H4 (cell line): ENCODE data around the gene MBOAT1. TPM values are rescaled to one million over a fixed set of nuclear protein-coding genes. Genes with fewer than 3 reads are reported as not detected.
"Not testable (repeated sequence)": the region's sequence is repeated elsewhere in the genome, so short reads cannot be mapped to it uniquely, and the experiment has no call there.

Experiments used
- DNase-seq: peaks from one replicate; pipeline ENCODE4 v3.0.0-alpha.2; 2015; ENCODE audit warnings: low spot score
- total RNA-seq: library from RNA; depleted of rRNA; stranded (reverse); fragments of >200 nt; shearing (Covaris generic); gene quantifications from 2 replicates; pipeline ENCODE4 v1.2.3, GENCODE V29; 2014; rRNA removed

The MBOAT1 gene, protein sequence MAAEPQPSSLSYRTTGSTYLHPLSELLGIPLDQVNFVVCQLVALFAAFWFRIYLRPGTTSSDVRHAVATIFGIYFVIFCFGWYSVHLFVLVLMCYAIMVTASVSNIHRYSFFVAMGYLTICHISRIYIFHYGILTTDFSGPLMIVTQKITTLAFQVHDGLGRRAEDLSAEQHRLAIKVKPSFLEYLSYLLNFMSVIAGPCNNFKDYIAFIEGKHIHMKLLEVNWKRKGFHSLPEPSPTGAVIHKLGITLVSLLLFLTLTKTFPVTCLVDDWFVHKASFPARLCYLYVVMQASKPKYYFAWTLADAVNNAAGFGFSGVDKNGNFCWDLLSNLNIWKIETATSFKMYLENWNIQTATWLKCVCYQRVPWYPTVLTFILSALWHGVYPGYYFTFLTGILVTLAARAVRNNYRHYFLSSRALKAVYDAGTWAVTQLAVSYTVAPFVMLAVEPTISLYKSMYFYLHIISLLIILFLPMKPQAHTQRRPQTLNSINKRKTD
- 12.3 and 13.0 TPM in 2 replicates for total RNA-seq

DNA sequence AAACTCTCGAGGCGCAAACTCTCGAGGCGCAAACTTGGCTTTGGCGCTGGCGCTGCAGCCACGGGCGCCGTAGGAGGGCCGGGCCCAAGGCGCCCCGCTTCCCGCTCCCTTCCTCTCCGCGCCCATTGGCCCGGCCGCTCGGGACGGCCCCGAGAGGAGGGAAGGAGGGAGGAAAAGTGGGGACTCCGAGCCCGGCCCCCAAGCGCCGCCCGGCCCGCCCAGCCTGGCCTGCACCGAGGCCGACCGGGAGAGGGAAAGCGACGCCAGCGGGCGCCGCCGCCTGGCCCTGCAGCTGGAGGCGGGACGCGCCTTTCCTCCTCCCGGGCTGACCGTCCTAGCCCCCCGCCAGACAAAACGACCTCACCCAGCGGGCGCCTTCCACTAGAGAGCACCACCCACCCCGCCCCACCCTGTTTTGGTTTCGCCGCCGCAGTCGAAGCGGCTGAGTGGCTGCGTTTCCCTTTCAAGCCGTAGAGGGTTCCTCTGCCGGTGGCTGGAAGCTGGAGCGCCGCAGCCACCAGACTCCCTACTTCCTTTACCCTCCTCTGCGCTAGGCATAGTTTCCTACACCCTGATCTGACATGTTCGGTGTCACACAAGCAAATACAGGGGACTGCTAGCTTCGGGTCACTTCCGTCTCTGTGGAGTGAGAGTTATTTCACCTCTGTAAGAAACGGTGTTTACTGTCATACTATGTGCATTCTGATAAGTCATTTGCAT lies at the start of gene MBOAT1:
Gene MBOAT1 (minus strand): TSS at position 78 of the 720 bp plus-strand sequence. CDS start 235 bp downstream, outside the sequence.
- peak; percentile 82 for DNase-seq

GRCh38 chr6:20261685-20262084 lies 49.4 kb upstream of the MBOAT1 start:
- no peak for DNase-seq

GRCh38 chr6:20260360-20260759 lies 48.1 kb upstream of the MBOAT1 start:
- DNase-seq, result no peak

DNA sequence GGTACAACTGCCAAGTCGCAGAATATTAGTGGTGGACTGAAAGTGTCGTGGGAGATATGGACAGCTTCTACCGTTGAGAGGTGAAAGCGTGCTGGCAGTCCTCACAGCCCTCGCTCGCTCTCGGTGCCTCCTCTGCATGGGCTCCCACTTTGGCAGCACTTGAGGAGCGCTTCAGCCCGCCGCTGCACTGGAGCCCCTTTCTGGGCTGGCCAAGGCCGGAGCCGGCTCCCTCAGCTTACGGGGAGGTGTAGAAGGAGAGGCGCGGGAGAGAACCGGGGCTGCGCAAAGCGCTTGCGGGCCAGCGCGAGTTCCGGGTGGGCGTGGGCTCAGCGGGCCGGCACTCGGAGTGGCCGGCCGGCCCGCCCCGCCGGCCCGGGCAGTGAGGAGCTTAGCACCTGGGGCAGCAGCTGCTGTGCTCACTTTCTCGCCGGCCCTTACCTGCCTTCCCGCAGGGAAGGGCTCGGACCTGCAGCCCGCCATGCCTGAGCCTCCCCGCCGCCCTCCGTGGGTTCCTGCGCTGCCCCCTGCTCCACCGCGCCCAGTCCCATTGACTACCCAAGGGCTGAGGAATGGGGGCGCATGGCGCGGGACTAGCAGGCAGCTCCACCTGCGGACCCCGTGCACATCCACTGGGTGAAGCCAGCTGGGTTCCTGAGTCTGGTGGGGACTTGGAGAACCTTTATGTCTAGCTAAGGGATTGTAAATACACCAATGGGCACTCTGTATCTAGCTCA lies 47.2 kb upstream of the MBOAT1 start:
- no peak for DNase-seq

- DNase-seq, result no peak
These were observed 43.2 kb upstream of the MBOAT1 start for GRCh38 chr6:20255428-20255827.

GRCh38 chr6:20254295-20254694 lies 42.0 kb upstream of the MBOAT1 start:
- DNase-seq, result no peak

DNA sequence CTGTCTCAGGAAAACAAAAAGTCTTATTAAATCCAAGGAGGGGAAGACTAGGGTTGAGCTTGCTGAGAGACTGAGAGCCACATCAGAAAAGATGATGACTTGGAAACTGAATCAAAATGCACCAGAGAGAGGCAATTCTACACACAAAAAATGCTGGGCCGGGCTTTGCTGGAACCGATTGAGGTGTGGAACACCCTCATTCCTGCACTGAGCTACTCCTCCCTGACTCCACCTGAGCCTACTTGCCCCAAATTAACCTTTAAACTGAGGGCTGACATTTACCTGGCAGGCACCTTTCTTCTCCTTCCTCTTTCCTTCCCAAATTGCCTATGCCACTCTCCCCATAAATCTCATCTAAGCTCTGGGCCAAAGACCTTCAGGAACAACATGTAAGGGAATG lies 40.8 kb upstream of the MBOAT1 start:
- DNase-seq, result no peak

- DNase-seq, result no peak
These were observed 40.0 kb upstream of the MBOAT1 start for GRCh38 chr6:20252311-20252710.

DNA sequence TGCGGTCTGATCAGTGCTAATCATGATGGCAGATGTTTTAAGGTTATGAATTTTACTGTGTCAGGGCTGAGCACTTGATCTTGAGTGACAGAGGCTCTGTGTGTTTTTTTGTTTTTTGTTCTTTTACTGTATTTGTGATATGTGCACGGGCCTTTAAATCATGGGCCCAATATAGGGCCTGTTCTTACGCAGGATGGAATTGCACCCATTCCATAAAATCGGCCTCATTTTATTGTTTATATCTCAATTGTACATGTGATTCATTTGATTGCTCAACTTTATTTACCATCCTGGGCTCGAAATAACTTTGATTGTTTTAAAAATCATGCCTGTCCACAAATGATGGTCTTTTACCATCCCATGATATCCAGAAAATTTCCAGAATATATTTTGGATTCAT lies 39.3 kb upstream of the MBOAT1 start:
- DNase-seq, result no peak

DNA sequence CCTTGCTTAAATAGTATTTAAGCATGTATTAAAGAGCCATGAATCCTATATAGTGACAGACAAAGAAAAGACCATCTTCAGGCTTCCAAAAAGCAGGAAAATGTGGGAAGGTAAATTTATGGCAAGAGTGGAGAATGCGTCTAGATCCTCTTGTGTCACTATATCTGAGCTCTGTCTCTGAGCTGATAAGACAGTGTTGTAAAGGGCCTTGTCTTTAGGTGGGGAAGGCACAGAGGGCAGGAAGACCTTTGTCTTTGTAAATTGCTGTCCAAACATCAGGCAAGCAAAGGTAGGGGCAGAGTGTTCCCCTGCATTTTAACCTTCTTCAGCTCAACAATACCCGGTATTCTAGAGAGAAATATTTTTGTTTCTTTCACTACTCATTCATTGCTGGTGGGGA lies 33.9 kb upstream of the MBOAT1 start:
- DNase-seq, result no peak

- not testable (repeated sequence) for DNase-seq
These were observed 32.8 kb upstream of the MBOAT1 start for GRCh38 chr6:20244807-20245681.

DNA sequence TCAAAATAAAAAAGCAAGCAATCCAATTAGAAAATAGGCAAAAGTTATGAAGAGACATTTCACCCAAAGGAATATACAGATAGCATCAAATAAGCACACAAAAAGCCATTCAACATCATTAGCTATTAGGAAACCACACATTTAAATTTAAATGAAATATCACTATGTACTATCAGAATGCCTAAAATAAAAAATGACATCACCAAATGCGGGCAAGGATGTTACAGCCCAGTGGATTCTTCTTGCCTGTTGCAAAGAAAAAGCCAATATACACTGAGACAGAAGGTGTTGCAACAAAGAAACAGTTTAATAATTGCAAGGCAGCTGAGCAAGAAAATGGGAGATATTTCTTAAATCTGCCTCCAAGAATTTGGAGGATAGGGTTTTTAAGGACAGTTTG lies 31.0 kb upstream of the MBOAT1 start:
- DNase-seq, result no peak

DNA sequence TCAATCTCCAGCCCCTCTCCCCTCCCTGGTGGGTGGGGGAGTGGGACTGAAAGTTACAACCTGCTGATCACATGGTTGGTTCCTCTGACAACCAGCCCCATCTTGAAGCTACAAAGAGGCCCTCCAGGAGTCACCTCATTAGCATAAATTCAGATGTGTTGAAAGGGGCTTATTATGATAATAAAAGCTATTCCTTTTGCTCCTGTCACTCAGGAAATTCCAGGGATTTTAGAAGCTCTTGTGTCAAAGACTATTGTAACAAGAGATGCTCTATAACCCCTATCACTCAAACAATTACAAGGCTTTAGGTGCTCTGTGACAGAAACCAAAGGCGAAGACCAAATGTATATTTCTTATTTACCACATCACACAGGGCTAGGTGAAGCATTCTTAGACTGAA lies 30.1 kb upstream of the MBOAT1 start:
- DNase-seq, result no peak

GRCh38 chr6:20241102-20241501 lies 28.8 kb upstream of the MBOAT1 start:
- no peak for DNase-seq

- no peak for DNase-seq
These were observed 26.7 kb upstream of the MBOAT1 start for GRCh38 chr6:20238688-20239587.

GRCh38 chr6:20237677-20238460 lies 25.6 kb upstream of the MBOAT1 start:
- DNase-seq, result no peak

DNA sequence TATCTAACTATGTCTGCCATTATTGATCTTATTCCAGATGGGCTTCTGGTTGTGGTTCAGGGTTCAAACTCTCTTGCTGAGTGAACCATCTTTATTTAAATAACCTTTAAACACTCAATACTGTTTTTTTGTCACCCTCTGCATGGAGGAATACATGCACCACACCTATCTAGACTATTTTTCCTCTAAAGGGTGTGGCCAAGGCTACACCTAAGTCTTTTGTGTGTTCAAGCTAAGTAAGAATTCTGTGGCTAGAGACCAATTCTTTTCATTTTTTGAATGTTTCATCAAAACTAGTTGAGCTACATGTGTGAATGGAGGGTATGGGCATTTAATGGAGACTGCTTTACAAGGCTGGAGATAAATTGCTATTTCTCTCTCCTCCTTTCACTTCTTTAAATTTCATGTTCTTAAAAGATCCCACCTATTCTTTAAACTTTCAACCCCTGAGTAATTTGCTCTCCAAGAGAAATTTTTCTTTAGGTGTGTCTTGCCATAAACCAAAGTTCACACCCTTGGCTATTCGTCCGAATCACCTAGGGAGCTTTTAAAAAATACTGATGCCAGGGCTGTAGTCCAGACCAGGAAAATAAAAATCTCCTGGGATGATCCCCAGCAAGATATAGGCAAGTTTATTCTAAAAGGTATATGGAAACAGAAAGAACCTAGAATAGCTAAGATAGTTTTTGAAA lies 24.8 kb upstream of the MBOAT1 start:
- no peak for DNase-seq

DNA sequence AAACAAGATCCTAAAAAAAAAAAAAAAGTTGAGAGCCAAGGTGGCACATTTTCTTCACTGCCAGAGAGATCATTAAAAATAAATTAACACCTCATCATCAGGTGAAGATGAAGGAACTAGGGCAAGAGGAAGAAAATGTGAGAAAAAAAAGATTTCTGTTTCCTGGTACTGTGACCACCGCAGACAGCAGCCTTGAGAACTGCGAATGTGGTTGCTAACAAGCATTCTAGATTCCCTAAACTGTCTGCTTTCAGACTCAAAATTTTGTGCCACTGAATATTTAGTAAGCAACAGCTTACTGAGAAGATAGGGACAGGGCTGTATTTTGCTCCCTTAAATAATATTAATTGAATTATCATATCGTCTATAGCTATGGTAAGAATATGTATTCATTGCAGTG lies 24.1 kb upstream of the MBOAT1 start:
- no peak for DNase-seq

DNA sequence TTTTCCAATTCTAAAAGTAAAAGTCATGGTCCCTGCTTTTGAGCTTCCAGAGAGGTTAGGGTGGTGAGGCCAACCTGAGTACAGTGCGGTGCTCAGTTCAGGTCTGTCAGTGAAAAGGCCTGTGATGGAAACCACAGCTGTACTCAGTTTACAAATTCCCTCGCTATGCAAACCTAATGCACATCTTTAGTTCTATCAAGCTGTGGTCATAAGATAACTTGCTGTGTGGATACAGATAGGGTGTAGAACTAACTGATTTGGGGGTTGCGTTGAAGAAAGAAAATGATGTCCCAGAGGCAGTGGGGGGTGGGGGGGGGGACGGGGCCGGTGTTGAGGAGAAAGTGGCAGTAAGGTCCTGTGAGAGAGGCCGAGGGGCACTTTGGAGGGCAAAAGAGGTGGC lies 22.8 kb upstream of the MBOAT1 start:
- DNase-seq, result no peak
